Measurements from ENCODE around the gene PEX16.
"Not testable (repeated sequence)": the region's sequence is repeated elsewhere in the genome, so short reads cannot be mapped to it uniquely, and the experiment has no call there.

PEX16 gene

GRCh38 chr11:45917286-45917622, 423 bp downstream of the PEX16 start:
- no peak for FAIRE-seq

GRCh38 chr11:45915446-45915845, 2.2 kb downstream of the PEX16 start:
- no peak for FAIRE-seq

GRCh38 chr11:45913942-45914635, 3.6 kb downstream of the PEX16 start:
- FAIRE-seq = no peak

GRCh38 chr11:45913514-45913913, 4.2 kb downstream of the PEX16 start:
- no peak for FAIRE-seq

- FAIRE-seq = no peak
Measured at GRCh38 chr11:45910623-45911022, 7.1 kb downstream of the PEX16 start.

- FAIRE-seq = no peak
Measured at GRCh38 chr11:45909594-45910475, 7.8 kb downstream of the PEX16 start.

- no peak for FAIRE-seq
Measured at GRCh38 chr11:45907911-45908370, 9.7 kb downstream of the PEX16 start.

GRCh38 chr11:45906965-45907611, 10.6 kb downstream of the PEX16 start, which contains the start of gene FREY1:
Gene FREY1, minus strand, starts transcription at chr11:45907271. Its CDS starts 26 bp downstream, at chr11:45907245.
- FAIRE-seq = no peak

GRCh38 chr11:45906096-45906682, 11.5 kb downstream of the PEX16 start:
- FAIRE-seq = no peak

- not testable (repeated sequence) for FAIRE-seq
Measured at GRCh38 chr11:45905576-45905975, 12.1 kb downstream of the PEX16 start.

GRCh38 chr11:45905095-45905494, 12.6 kb downstream of the PEX16 start:
- no peak for FAIRE-seq

- FAIRE-seq = no peak
Measured at GRCh38 chr11:45904309-45904915, 13.3 kb downstream of the PEX16 start.

GRCh38 chr11:45902452-45903380, 15.0 kb downstream of the PEX16 start:
- FAIRE-seq = no peak

- FAIRE-seq = no peak
Measured at GRCh38 chr11:45901626-45902025, 16.1 kb downstream of the PEX16 start.

GRCh38 chr11:45900916-45901617, 16.6 kb downstream of the PEX16 start:
- FAIRE-seq = no peak

- not testable (repeated sequence) for FAIRE-seq
Measured at GRCh38 chr11:45900175-45900800, 17.4 kb downstream of the PEX16 start.

GRCh38 chr11:45899448-45900174, 18.1 kb downstream of the PEX16 start:
- FAIRE-seq = no peak

- no peak for FAIRE-seq
Measured at GRCh38 chr11:45899086-45899447, 18.6 kb downstream of the PEX16 start.

GRCh38 chr11:45897556-45897955, 20.1 kb downstream of the PEX16 start:
- FAIRE-seq = no peak
